Panc1 (cell line): ENCODE measurements around the gene FLT3.

ENCODE experiments used
- POLR2AphosphoS5 ChIP-seq: IDR thresholded peaks from 2 replicates; pipeline ENCODE4 v1.6.1; 2012; ENCODE audit warnings: mild to moderate bottlenecking, low read depth, low read length, moderate library complexity
- SIN3A ChIP-seq: IDR thresholded peaks from 2 replicates; pipeline ENCODE4 v1.6.1; 2012; ENCODE audit warnings: low read depth, mild to moderate bottlenecking, low read length, moderate library complexity, borderline replicate concordance; ENCODE audit not compliant: insufficient read depth
- TF ChIP-seq, protein P1 (sequence below): fragments of 450-650 bp; IDR thresholded peaks from 2 replicates; pipeline ENCODE4 v1.5.1; 2017; ENCODE audit warnings: mild to moderate bottlenecking
- TF ChIP-seq, protein P2 (sequence below), 2 experiments: IDR thresholded peaks; 2 replicates each; pipeline ENCODE4 v1.6.1; 2011 to 2012; ENCODE audit warnings: low read depth in 2 of 2, control low read depth in 1 of 2, low read length in 1 of 2, mild to moderate bottlenecking in 1 of 2, moderate library complexity in 1 of 2; ENCODE audit not compliant: insufficient read depth in 1 of 2

GRCh38 chr13:27975564-27976361 lies 124.6 kb downstream of the FLT3 start:
- TF ChIP-seq, protein P1, sequence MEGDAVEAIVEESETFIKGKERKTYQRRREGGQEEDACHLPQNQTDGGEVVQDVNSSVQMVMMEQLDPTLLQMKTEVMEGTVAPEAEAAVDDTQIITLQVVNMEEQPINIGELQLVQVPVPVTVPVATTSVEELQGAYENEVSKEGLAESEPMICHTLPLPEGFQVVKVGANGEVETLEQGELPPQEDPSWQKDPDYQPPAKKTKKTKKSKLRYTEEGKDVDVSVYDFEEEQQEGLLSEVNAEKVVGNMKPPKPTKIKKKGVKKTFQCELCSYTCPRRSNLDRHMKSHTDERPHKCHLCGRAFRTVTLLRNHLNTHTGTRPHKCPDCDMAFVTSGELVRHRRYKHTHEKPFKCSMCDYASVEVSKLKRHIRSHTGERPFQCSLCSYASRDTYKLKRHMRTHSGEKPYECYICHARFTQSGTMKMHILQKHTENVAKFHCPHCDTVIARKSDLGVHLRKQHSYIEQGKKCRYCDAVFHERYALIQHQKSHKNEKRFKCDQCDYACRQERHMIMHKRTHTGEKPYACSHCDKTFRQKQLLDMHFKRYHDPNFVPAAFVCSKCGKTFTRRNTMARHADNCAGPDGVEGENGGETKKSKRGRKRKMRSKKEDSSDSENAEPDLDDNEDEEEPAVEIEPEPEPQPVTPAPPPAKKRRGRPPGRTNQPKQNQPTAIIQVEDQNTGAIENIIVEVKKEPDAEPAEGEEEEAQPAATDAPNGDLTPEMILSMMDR, result no peak
- TF ChIP-seq SIN3A, result no peak
- TF ChIP-seq, protein P2, sequence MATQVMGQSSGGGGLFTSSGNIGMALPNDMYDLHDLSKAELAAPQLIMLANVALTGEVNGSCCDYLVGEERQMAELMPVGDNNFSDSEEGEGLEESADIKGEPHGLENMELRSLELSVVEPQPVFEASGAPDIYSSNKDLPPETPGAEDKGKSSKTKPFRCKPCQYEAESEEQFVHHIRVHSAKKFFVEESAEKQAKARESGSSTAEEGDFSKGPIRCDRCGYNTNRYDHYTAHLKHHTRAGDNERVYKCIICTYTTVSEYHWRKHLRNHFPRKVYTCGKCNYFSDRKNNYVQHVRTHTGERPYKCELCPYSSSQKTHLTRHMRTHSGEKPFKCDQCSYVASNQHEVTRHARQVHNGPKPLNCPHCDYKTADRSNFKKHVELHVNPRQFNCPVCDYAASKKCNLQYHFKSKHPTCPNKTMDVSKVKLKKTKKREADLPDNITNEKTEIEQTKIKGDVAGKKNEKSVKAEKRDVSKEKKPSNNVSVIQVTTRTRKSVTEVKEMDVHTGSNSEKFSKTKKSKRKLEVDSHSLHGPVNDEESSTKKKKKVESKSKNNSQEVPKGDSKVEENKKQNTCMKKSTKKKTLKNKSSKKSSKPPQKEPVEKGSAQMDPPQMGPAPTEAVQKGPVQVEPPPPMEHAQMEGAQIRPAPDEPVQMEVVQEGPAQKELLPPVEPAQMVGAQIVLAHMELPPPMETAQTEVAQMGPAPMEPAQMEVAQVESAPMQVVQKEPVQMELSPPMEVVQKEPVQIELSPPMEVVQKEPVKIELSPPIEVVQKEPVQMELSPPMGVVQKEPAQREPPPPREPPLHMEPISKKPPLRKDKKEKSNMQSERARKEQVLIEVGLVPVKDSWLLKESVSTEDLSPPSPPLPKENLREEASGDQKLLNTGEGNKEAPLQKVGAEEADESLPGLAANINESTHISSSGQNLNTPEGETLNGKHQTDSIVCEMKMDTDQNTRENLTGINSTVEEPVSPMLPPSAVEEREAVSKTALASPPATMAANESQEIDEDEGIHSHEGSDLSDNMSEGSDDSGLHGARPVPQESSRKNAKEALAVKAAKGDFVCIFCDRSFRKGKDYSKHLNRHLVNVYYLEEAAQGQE (IDR thresholded peaks at IDR 0.05; ENCODE audit: insufficient read depth in 1 of 2, low read depth in 2 of 2, low read length in 1 of 2), result no peak
- TF ChIP-seq POLR2AphosphoS5, result no peak
